Measurements from ENCODE around the gene KPNA5. TPM values are rescaled to one million over a fixed set of nuclear protein-coding genes. Genes with fewer than 3 reads are reported as not detected.
"Not testable (repeated sequence)": the region's sequence is repeated elsewhere in the genome, so short reads cannot be mapped to it uniquely, and the experiment has no call there.

The KPNA5 gene
- total and polyA plus RNA-seq, 9 of the 15 experiments (the other 6 are each of a cell fraction or from before 2014, with no cell fraction given), result 3.2 to 10.3 (median 6.5) TPM

DNA sequence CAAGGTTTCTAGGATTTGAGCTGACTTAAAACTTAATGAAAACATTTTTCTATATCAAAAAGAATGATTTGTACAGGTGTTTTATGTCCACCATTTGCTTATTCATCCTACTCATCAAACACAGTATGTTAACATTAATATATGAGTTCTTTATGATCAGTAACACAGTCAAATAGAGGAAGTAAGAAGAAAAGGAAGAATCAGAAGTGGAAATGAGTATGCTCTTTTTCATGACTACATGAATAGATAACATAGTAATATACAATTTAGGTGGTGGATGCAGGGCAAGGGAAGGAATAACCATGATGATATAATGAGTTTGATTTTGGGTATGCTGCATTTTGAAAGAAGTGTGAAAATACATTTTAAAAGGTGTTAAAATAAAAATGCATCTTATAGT lies 16.5 kb downstream of the KPNA5 start:
- H3K9ac ChIP-seq (ENCODE audit: insufficient read depth in 1 of 2, low read depth in 2 of 2, low read length in 2 of 2), result no peak overlapping the region
- H3K27me3 ChIP-seq (ENCODE audit: control insufficient read depth in 2 of 2, insufficient read depth in 2 of 2, low read length in 2 of 2), result no peaks in the 10 kb centered on the region
- ChIA-PET POLR2A (no interaction called here), CTCF (ENCODE audit: low intra/inter-chr PET ratio) (no interaction called here)
- intact Hi-C loops (cut with micrococcal nuclease), result no loop called here
- H3K9me1 ChIP-seq (ENCODE audit: control insufficient read depth, insufficient read depth, low read length), result no peaks in the 10 kb centered on the region
- FAIRE-seq (no peak), ATAC-seq (no peak), DNase-seq (ENCODE audit: extremely low read depth in 1 of 4, low spot score in 3 of 4) (no peak)
- no peaks in the 10 kb centered on the region for H3K4me1 ChIP-seq (replicated peaks in 1 of 2; ENCODE audit: control insufficient read depth in 2 of 2, insufficient read depth in 2 of 2, low read length in 2 of 2)
- no peak overlapping the region for H3K4me3 ChIP-seq
- no peak overlapping the region for H2AFZ ChIP-seq (ENCODE audit: low read depth, low read length)
- no peaks in the 10 kb centered on the region for H3K9me3 ChIP-seq (replicated peaks; ENCODE audit: control insufficient read depth, insufficient read depth, low read depth, low read length)
- 0 out of 3 replicates have a peak, but pooled peaks cover 6% of the 10 kb centered on the region for H3K79me2 ChIP-seq (ENCODE audit: control insufficient read depth, insufficient read depth, low read length)
- H3K4me2 ChIP-seq (ENCODE audit: insufficient read depth, low read length), result no peak overlapping the region
- in situ Hi-C loops (cut with MboI), result no loop called here
- no peaks in the 10 kb centered on the region for H4K20me1 ChIP-seq (replicated peaks; ENCODE audit: control insufficient read depth, insufficient read depth, low read length)
- no peak overlapping the region for H3K27ac ChIP-seq (ENCODE audit: extremely low read depth, low read depth, low read length)
- H3K36me3 ChIP-seq (ENCODE audit: control insufficient read depth, insufficient read depth, low read length), result peaks cover 13% of the 10 kb centered on the region; the same call in 2 of the 3 replicates
- no TSS peak for BruUV-seq (replicated peaks)
- TF ChIP-seq, protein P1, sequence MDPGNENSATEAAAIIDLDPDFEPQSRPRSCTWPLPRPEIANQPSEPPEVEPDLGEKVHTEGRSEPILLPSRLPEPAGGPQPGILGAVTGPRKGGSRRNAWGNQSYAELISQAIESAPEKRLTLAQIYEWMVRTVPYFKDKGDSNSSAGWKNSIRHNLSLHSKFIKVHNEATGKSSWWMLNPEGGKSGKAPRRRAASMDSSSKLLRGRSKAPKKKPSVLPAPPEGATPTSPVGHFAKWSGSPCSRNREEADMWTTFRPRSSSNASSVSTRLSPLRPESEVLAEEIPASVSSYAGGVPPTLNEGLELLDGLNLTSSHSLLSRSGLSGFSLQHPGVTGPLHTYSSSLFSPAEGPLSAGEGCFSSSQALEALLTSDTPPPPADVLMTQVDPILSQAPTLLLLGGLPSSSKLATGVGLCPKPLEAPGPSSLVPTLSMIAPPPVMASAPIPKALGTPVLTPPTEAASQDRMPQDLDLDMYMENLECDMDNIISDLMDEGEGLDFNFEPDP (CRISPR knock-in tag; IDR thresholded peaks at IDR 0.05), result no peak
- no peak for TF ChIP-seq ZNF436 (CRISPR knock-in tag; IDR thresholded peaks at IDR 0.05)

DNA sequence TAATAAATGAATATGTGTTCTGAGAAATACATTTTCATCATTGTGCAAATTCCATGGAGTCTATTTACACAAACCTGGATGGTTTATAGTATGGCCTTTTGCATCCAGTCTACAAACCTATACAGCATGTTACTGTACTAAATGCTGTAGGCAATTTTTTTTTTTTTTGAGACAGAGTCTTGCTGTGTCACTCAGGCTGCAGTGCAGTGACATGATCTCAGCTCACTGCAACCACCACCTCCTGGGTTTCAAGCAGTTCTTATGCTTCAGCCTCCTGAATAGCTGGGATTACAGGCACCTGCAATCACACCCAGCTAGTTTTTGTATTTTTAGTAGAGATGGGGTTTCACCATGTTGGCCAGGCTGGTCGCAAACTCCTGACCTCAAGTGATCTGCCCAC lies 22.9 kb downstream of the KPNA5 start:
- FAIRE-seq; H2AFZ ChIP-seq (ENCODE audit: low read depth, low read length); H3K27me3 ChIP-seq (ENCODE audit: control insufficient read depth in 2 of 2, insufficient read depth in 2 of 2, low read length in 2 of 2); intact Hi-C loops (cut with micrococcal nuclease); H3K9me3 ChIP-seq (replicated peaks; ENCODE audit: control insufficient read depth, insufficient read depth, low read depth, low read length); ATAC-seq; H3K27ac ChIP-seq (ENCODE audit: extremely low read depth, low read depth, low read length); H3K4me1 ChIP-seq (replicated peaks in 1 of 2; ENCODE audit: control insufficient read depth in 2 of 2, insufficient read depth in 2 of 2, low read length in 2 of 2); H3K9me1 ChIP-seq (ENCODE audit: control insufficient read depth, insufficient read depth, low read length); H3K79me2 ChIP-seq (ENCODE audit: control insufficient read depth, insufficient read depth, low read length); H3K4me2 ChIP-seq (ENCODE audit: insufficient read depth, low read length); BruUV-seq (replicated peaks); H4K20me1 ChIP-seq (replicated peaks; ENCODE audit: control insufficient read depth, insufficient read depth, low read length); DNase-seq (ENCODE audit: extremely low read depth in 1 of 4, low spot score in 3 of 4); in situ Hi-C loops (cut with MboI); CTCF ChIA-PET (ENCODE audit: low intra/inter-chr PET ratio); H3K9ac ChIP-seq (ENCODE audit: insufficient read depth in 1 of 2, low read depth in 2 of 2, low read length in 2 of 2); H3K4me3 ChIP-seq: not testable (repeated sequence)
- TF ChIP-seq ZNF316 (IDR thresholded peaks at IDR 0.05), result 0 out of 2 replicates have a peak, but pooled peaks have one; percentile 1
- POLR2A ChIA-PET, result interaction anchor here (1.3 kb wide), 1 partner anchor 10 kb away, joined by 3 read pairs; no protein-coding TSS in a partner anchor
- peaks cover 42% of the 10 kb centered on the region; the same call in 2 of the 3 replicates for H3K36me3 ChIP-seq (ENCODE audit: control insufficient read depth, insufficient read depth, low read length)
- 100% methylated on average over 1 of the region's 1 CpG for WGBS (ENCODE audit: insufficient coverage, low coverage, missing lambda C conversion rate)
